Glutamatergic neuron (in vitro differentiated cells): ENCODE results near the gene IFT43. TPM values are rescaled to one million over a fixed set of nuclear protein-coding genes. Genes with fewer than 3 reads are reported as not detected.

Experiments used
- DNase-seq: peaks from one replicate; pipeline ENCODE4 v3.0.0; 2022
- H3K27ac Mint-ChIP-seq: one replicate; pipeline ENCODE4 v1.8.0; 2020; ENCODE audit warnings: mild to moderate bottlenecking, mixed read lengths, inconsistent platforms; ENCODE audit not compliant: unreplicated experiment
- H3K27me3 Mint-ChIP-seq: one replicate; pipeline ENCODE4 v1.8.0; 2020; ENCODE audit warnings: mild to moderate bottlenecking, moderate library complexity, mixed read lengths, inconsistent platforms; ENCODE audit not compliant: unreplicated experiment
- H3K36me3 Mint-ChIP-seq: one replicate; pipeline ENCODE4 v1.8.0; 2020; ENCODE audit warnings: mild to moderate bottlenecking, mixed read lengths, inconsistent platforms; ENCODE audit not compliant: unreplicated experiment
- H3K4me1 Mint-ChIP-seq: one replicate; pipeline ENCODE4 v1.8.0; 2020; ENCODE audit warnings: mild to moderate bottlenecking, low read depth, mixed read lengths, inconsistent platforms; ENCODE audit not compliant: unreplicated experiment
- H3K4me3 Mint-ChIP-seq: one replicate; pipeline ENCODE4 v1.8.0; 2020; ENCODE audit warnings: mild to moderate bottlenecking, mixed read lengths, inconsistent platforms; ENCODE audit not compliant: unreplicated experiment
- H3K9me3 Mint-ChIP-seq: one replicate; pipeline ENCODE4 v1.8.0; 2020; ENCODE audit warnings: mild to moderate bottlenecking, moderate library complexity, mixed read lengths, inconsistent platforms; ENCODE audit not compliant: unreplicated experiment
- total RNA-seq: library from RNA; stranded (reverse); fragmentation: NEBNext Ultra II Directional; extraction: Animal tissue kit (Norgen Biotek cat#: 25700); gene quantifications from one replicate; pipeline ENCODE4 v1.2.1, GENCODE V29; 2021; ENCODE audit not compliant: unreplicated experiment
- TF ChIP-seq, protein P1 (sequence below): fragments of 200-600 bp; sonication (generic); IDR thresholded peaks from one replicate; pipeline ENCODE4 v1.5.0; 2021; ENCODE audit not compliant: partially characterized antibody, unreplicated experiment

IFT43 gene
- total RNA-seq, 1 donor from 2014 or later: 30.2 TPM

- Mint-ChIP-seq H3K27ac (peak overlapping the region; percentile 48), H3K4me3 (no peak overlapping the region), H3K36me3 (no peaks in the 10 kb centered on the region), H3K27me3 (peaks cover 15% of the 10 kb centered on the region), H3K4me1 (peaks cover 73% of the 10 kb centered on the region), H3K9me3 (peaks cover 10% of the 10 kb centered on the region)
- TF ChIP-seq, protein P1, sequence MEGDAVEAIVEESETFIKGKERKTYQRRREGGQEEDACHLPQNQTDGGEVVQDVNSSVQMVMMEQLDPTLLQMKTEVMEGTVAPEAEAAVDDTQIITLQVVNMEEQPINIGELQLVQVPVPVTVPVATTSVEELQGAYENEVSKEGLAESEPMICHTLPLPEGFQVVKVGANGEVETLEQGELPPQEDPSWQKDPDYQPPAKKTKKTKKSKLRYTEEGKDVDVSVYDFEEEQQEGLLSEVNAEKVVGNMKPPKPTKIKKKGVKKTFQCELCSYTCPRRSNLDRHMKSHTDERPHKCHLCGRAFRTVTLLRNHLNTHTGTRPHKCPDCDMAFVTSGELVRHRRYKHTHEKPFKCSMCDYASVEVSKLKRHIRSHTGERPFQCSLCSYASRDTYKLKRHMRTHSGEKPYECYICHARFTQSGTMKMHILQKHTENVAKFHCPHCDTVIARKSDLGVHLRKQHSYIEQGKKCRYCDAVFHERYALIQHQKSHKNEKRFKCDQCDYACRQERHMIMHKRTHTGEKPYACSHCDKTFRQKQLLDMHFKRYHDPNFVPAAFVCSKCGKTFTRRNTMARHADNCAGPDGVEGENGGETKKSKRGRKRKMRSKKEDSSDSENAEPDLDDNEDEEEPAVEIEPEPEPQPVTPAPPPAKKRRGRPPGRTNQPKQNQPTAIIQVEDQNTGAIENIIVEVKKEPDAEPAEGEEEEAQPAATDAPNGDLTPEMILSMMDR: no peak
- DNase-seq: no peak
Observed at GRCh38 chr14:76086636-76087035, 101.1 kb downstream of the IFT43 start.

DNA sequence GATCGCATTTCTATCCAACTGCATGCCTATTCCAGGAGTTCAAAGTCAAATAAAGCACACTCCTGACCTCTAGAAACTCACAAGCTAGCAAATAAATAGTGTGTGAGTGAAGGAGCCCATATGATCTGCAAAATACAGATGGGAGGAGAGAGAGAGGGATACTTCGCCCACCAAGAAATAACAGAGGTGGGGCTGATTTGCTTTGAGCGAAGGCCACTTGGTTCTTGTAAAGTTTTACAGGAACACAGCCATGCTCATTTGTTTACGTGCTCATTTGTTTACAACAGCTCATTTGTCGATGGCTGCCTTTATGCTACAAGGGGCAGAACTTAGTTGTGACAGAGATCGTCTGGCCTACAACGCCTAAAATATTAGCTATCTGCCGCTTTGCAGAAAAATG, 102.8 kb downstream of the IFT43 start:
- Mint-ChIP-seq H3K4me1 (peaks cover 63% of the 10 kb centered on the region), H3K4me3 (peak overlapping the region; percentile 55)
- TF ChIP-seq, protein P1: no peak

GRCh38 chr14:76088771-76089571, 103.4 kb downstream of the IFT43 start:
- H3K4me3 Mint-ChIP-seq: peak overlapping the region; percentile 55
- TF ChIP-seq, protein P1: no peak
- no peak for DNase-seq
- H3K36me3 Mint-ChIP-seq: no peaks in the 10 kb centered on the region
- peaks cover 61% of the 10 kb centered on the region for H3K4me1 Mint-ChIP-seq
- peaks cover 10% of the 10 kb centered on the region for H3K9me3 Mint-ChIP-seq
- H3K27me3 Mint-ChIP-seq: peaks cover 17% of the 10 kb centered on the region
- peak overlapping the region; percentile 92 for H3K27ac Mint-ChIP-seq

More for the DNA sequence above, 102.8 kb downstream of the IFT43 start:
- Mint-ChIP-seq H3K27me3 (peaks cover 17% of the 10 kb centered on the region), H3K9me3 (peaks cover 10% of the 10 kb centered on the region), H3K27ac (peak overlapping the region; percentile 92), H3K36me3 (no peaks in the 10 kb centered on the region)
- DNase-seq: no peak

- peak overlapping the region; percentile 92 for H3K27ac Mint-ChIP-seq
- peaks cover 56% of the 10 kb centered on the region for H3K4me1 Mint-ChIP-seq
- peak overlapping the region; percentile 36 for H3K4me3 Mint-ChIP-seq
Observed at GRCh38 chr14:76089575-76089974, 104.0 kb downstream of the IFT43 start.

More at GRCh38 chr14:76089575-76089974, 104.0 kb downstream of the IFT43 start:
- TF ChIP-seq, protein P1: no peak
- Mint-ChIP-seq H3K9me3 (peaks cover 8% of the 10 kb centered on the region), H3K36me3 (no peaks in the 10 kb centered on the region), H3K27me3 (peaks cover 17% of the 10 kb centered on the region)
- DNase-seq: no peak
